Stomach smooth muscle (tissue), 2 donors: Measurements from ENCODE around the gene CLASP1.
A peak's percentile ranks its signal among the peaks of the same experiment; 100 is the strongest.

Experiments used
- H3K27ac ChIP-seq: one replicate; pipeline ENCODE4 v1.7.0; 2013; ENCODE audit warnings: mild to moderate bottlenecking, low read length, inconsistent platforms
- H3K27me3 ChIP-seq, 2 donors: one replicate each; pipeline ENCODE4 v1.7.0; 2013; ENCODE audit warnings: low read length in 2 of 2; ENCODE audit not compliant: insufficient read depth in 2 of 2, control insufficient read depth in 1 of 2
- H3K36me3 ChIP-seq, 2 donors: one replicate each; pipeline ENCODE4 v1.7.0; 2013; ENCODE audit warnings: low read length in 2 of 2; ENCODE audit not compliant: control insufficient read depth in 2 of 2, insufficient read depth in 2 of 2
- H3K4me1 ChIP-seq: one replicate; pipeline ENCODE4 v1.7.0; 2013; ENCODE audit warnings: low read length; ENCODE audit not compliant: control insufficient read depth, insufficient read depth
- H3K4me3 ChIP-seq, 2 donors: one replicate each; pipeline ENCODE4 v1.7.0; 2013; ENCODE audit warnings: low read length in 2 of 2
- H3K9ac ChIP-seq, 2 donors: one replicate each; pipeline ENCODE4 v1.7.0; 2013; ENCODE audit warnings: low read length in 2 of 2, mild to moderate bottlenecking in 1 of 2
- H3K9me3 ChIP-seq, 2 donors: one replicate each; pipeline ENCODE4 v1.7.0; 2013; ENCODE audit warnings: low read length in 2 of 2; ENCODE audit not compliant: control insufficient read depth in 2 of 2
- donor health status: healthy.
- donor health status: Pancreatic carcinoma.

CLASP1 gene

GRCh38 chr2:121524685-121525425, 124.4 kb downstream of the CLASP1 start:
- H3K36me3 ChIP-seq, result peaks cover 21 to 37% of the 10 kb centered on the region in 2 donors
- H3K27ac ChIP-seq, result no peak overlapping the region
- H3K4me1 ChIP-seq, result peaks cover 18% of the 10 kb centered on the region

GRCh38 chr2:121521359-121521758, 127.9 kb downstream of the CLASP1 start:
- H3K9ac ChIP-seq, result no peak overlapping the region
- peaks cover 23 to 40% of the 10 kb centered on the region in 2 donors for H3K36me3 ChIP-seq
- no peaks in the 10 kb centered on the region for H3K27me3 ChIP-seq
- no peak overlapping the region for H3K4me3 ChIP-seq
- no peaks in the 10 kb centered on the region for H3K4me1 ChIP-seq
- no peak overlapping the region for H3K27ac ChIP-seq
- no peaks in the 10 kb centered on the region for H3K9me3 ChIP-seq

More at GRCh38 chr2:121524685-121525425, 124.4 kb downstream of the CLASP1 start:
- Histone ChIP-seq H3K9me3 (no peaks in the 10 kb centered on the region), H3K27me3 (no peaks in the 10 kb centered on the region), H3K4me3 (no peak overlapping the region), H3K9ac (no peak overlapping the region)

- H3K36me3 ChIP-seq, result peaks cover 27 to 38% of the 10 kb centered on the region in 2 donors
- H3K4me3 ChIP-seq, result no peak overlapping the region
- no peaks in the 10 kb centered on the region for H3K9me3 ChIP-seq
- H3K27ac ChIP-seq, result no peak overlapping the region
- no peak overlapping the region for H3K9ac ChIP-seq
- H3K27me3 ChIP-seq, result no peaks in the 10 kb centered on the region
- no peaks in the 10 kb centered on the region for H3K4me1 ChIP-seq
Observed at GRCh38 chr2:121520641-121520994, 128.6 kb downstream of the CLASP1 start.

- H3K27ac ChIP-seq, result no peak overlapping the region
- no peaks in the 10 kb centered on the region for H3K4me1 ChIP-seq
- H3K9ac ChIP-seq, result no peak overlapping the region
- H3K36me3 ChIP-seq, result peaks cover 28 to 37% of the 10 kb centered on the region in 2 donors
- H3K27me3 ChIP-seq, result no peaks in the 10 kb centered on the region
- no peak overlapping the region for H3K4me3 ChIP-seq
- H3K9me3 ChIP-seq, result no peaks in the 10 kb centered on the region
Observed at GRCh38 chr2:121519732-121520640, 129.3 kb downstream of the CLASP1 start.

GRCh38 chr2:121519153-121519552, 130.1 kb downstream of the CLASP1 start:
- Histone ChIP-seq H3K36me3 (peaks cover 36 to 37% of the 10 kb centered on the region in 2 donors), H3K27ac (no peak overlapping the region), H3K4me3 (no peak overlapping the region), H3K9ac (no peak overlapping the region), H3K9me3 (no peaks in the 10 kb centered on the region), H3K4me1 (peaks cover under 1% of the 10 kb centered on the region), H3K27me3 (no peaks in the 10 kb centered on the region)

- Histone ChIP-seq H3K36me3 (peaks cover 18% of the 10 kb centered on the region in 2 donors), H3K27ac (no peak overlapping the region), H3K9me3 (no peaks in the 10 kb centered on the region), H3K4me3 (no peak overlapping the region), H3K4me1 (peaks cover 6% of the 10 kb centered on the region), H3K27me3 (no peaks in the 10 kb centered on the region), H3K9ac (peak overlapping the region in 1 of 2 donors; percentile 36)
Observed at GRCh38 chr2:121513597-121514333, 135.5 kb downstream of the CLASP1 start.

GRCh38 chr2:121510857-121511256, 138.4 kb downstream of the CLASP1 start:
- H3K4me3 ChIP-seq, result no peak overlapping the region
- no peak overlapping the region for H3K9ac ChIP-seq
- no peaks in the 10 kb centered on the region for H3K9me3 ChIP-seq
- H3K4me1 ChIP-seq, result peaks cover 6% of the 10 kb centered on the region
- peaks cover 13 to 14% of the 10 kb centered on the region in 2 donors for H3K36me3 ChIP-seq
- no peaks in the 10 kb centered on the region for H3K27me3 ChIP-seq
- H3K27ac ChIP-seq, result no peak overlapping the region

- no peak overlapping the region for H3K4me3 ChIP-seq
- H3K9ac ChIP-seq, result no peak overlapping the region
- H3K4me1 ChIP-seq, result peaks cover 3% of the 10 kb centered on the region
- peaks cover 12% of the 10 kb centered on the region in 2 donors for H3K36me3 ChIP-seq
- no peaks in the 10 kb centered on the region for H3K27me3 ChIP-seq
- H3K9me3 ChIP-seq, result no peaks in the 10 kb centered on the region
- no peak overlapping the region for H3K27ac ChIP-seq
Observed at GRCh38 chr2:121506621-121507020, 142.6 kb downstream of the CLASP1 start.

- H3K9ac ChIP-seq, result no peak overlapping the region
- H3K36me3 ChIP-seq, result peaks cover 12% of the 10 kb centered on the region in 2 donors
- H3K9me3 ChIP-seq, result no peaks in the 10 kb centered on the region
- H3K27me3 ChIP-seq, result no peaks in the 10 kb centered on the region
- H3K4me1 ChIP-seq, result peaks cover 3% of the 10 kb centered on the region
- H3K27ac ChIP-seq, result no peak overlapping the region
- no peak overlapping the region for H3K4me3 ChIP-seq
Observed at GRCh38 chr2:121505986-121506586, 143.2 kb downstream of the CLASP1 start.

GRCh38 chr2:121505005-121505404, 144.3 kb downstream of the CLASP1 start:
- no peak overlapping the region for H3K4me3 ChIP-seq
- H3K27me3 ChIP-seq, result no peaks in the 10 kb centered on the region
- H3K36me3 ChIP-seq, result peaks cover 14% of the 10 kb centered on the region in 2 donors
- H3K9ac ChIP-seq, result no peak overlapping the region
- peaks cover 3% of the 10 kb centered on the region for H3K4me1 ChIP-seq
- no peaks in the 10 kb centered on the region for H3K9me3 ChIP-seq
- no peak overlapping the region for H3K27ac ChIP-seq
